ENCODE measurements around the gene REL.

DNA sequence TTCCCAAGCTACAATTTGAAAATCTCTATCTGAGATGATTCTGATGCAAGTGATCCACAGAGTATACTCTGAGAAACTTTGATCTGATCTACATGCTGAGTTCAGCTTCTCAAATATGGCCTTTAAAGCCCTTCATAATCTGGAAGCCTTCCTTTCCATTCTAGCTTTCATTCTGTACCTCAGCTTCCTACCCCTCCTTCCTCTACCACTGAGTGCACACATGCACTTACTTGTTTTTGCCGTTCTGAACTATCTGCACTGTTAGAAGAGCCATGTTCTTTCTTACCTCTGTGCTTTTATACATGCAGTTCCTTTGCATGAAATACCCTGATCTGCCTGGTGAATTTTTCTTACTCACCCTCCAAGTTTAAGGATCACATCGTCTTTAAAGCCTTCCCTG is 25.0 kb downstream of the REL start:
- TF ChIP-seq TAF1 (IDR thresholded peaks at IDR 0.05; ENCODE audit: borderline replicate concordance, low read depth, low read length) (no peak), POLR2A (IDR thresholded peaks at IDR 0.05; ENCODE audit: low read depth, low read length) (peak; percentile 41; the same call in 1 of the 2 replicates)
